NCI-H2227 (cell line): ENCODE measurements around the gene KCTD21.

ENCODE experiments used
- DNase-seq: peaks from one replicate; lab custom pipeline; 2025; ENCODE audit not compliant: unreplicated experiment; lab: John Stamatoyannopoulos, UW

KCTD21 gene

GRCh38 chr11:78202733-78203167 lies 14.3 kb upstream of the KCTD21 start:
- DNase-seq: no peak

GRCh38 chr11:78201096-78201818 lies 12.8 kb upstream of the KCTD21 start:
- DNase-seq: no peak

GRCh38 chr11:78200553-78200952 lies 12.1 kb upstream of the KCTD21 start:
- DNase-seq: no peak

- DNase-seq: no peak
Measured at GRCh38 chr11:78200061-78200460, 11.6 kb upstream of the KCTD21 start.

- no peak for DNase-seq
Measured at GRCh38 chr11:78199653-78200015, 11.2 kb upstream of the KCTD21 start.

- DNase-seq: no peak
Measured at GRCh38 chr11:78199015-78199652, 10.7 kb upstream of the KCTD21 start.

GRCh38 chr11:78197816-78198215 lies 9.4 kb upstream of the KCTD21 start:
- DNase-seq: no peak

- no peak for DNase-seq
Measured at GRCh38 chr11:78196661-78197091, 8.2 kb upstream of the KCTD21 start.

GRCh38 chr11:78195917-78196560 lies 7.6 kb upstream of the KCTD21 start:
- no peak for DNase-seq

- no peak for DNase-seq
Measured at GRCh38 chr11:78194490-78194889, 6.1 kb upstream of the KCTD21 start.

- no peak for DNase-seq
Measured at GRCh38 chr11:78193806-78194205, 5.4 kb upstream of the KCTD21 start.

- no peak for DNase-seq
Measured at GRCh38 chr11:78192911-78193351, 4.5 kb upstream of the KCTD21 start.

- DNase-seq: no peak
Measured at GRCh38 chr11:78192223-78192719, 3.8 kb upstream of the KCTD21 start.

- DNase-seq: no peak
Measured at GRCh38 chr11:78190871-78191538, 2.6 kb upstream of the KCTD21 start.

GRCh38 chr11:78190374-78190773 lies 1.9 kb upstream of the KCTD21 start:
- DNase-seq: no peak

- no peak for DNase-seq
Measured at GRCh38 chr11:78189851-78190250, 1.4 kb upstream of the KCTD21 start.

GRCh38 chr11:78189174-78189724 lies 823 bp upstream of the KCTD21 start:
- DNase-seq: no peak

- DNase-seq: no peak
Measured at GRCh38 chr11:78187366-78188285, 800 bp downstream of the KCTD21 start.

- DNase-seq: no peak
Measured at GRCh38 chr11:78181185-78181584, 7.2 kb downstream of the KCTD21 start.

GRCh38 chr11:78180751-78181150 lies 7.7 kb downstream of the KCTD21 start:
- no peak for DNase-seq
